Smooth muscle cell (in vitro differentiated cells): ENCODE results near the gene SOCS1. TPM values are rescaled to one million over a fixed set of nuclear protein-coding genes. Genes with fewer than 3 reads are reported as not detected.

Experiments used
- DNase-seq: peaks from one replicate; lab custom pipeline; 2025; ENCODE audit not compliant: unreplicated experiment; lab: John Stamatoyannopoulos, UW
- H2AFZ ChIP-seq: fragments of 200-600 bp; sonication (generic); 2 replicates; pipeline ENCODE4 v1.6.0; 2016; ENCODE audit warnings: antibody characterized with exemption, low read depth, mild to moderate bottlenecking
- H3F3A ChIP-seq: fragments of 200-600 bp; sonication (generic); 2 replicates; pipeline ENCODE4 v1.6.0; 2017; ENCODE audit warnings: antibody characterized with exemption, low read depth
- H3K27ac ChIP-seq: fragments of 200-600 bp; sonication (generic); 2 replicates; pipeline ENCODE4 v1.5.1; 2016; ENCODE audit warnings: low read depth, mild to moderate bottlenecking
- H3K27me3 ChIP-seq: fragments of 200-600 bp; sonication (generic); 2 replicates; pipeline ENCODE4 v1.6.1; 2016; ENCODE audit warnings: low read depth, mild to moderate bottlenecking
- H3K36me3 ChIP-seq: fragments of 200-600 bp; sonication (generic); 2 replicates; pipeline ENCODE4 v1.5.1; 2016; ENCODE audit warnings: low read depth
- H3K4me1 ChIP-seq: fragments of 200-600 bp; sonication (generic); 2 replicates; pipeline ENCODE4 v1.5.1; 2016; ENCODE audit warnings: low read depth
- H3K4me2 ChIP-seq: fragments of 200-600 bp; sonication (generic); 2 replicates; pipeline ENCODE4 v1.6.0; 2016; ENCODE audit warnings: mild to moderate bottlenecking
- H3K4me3 ChIP-seq: fragments of 200-600 bp; sonication (generic); 2 replicates; pipeline ENCODE4 v1.5.1; 2016; ENCODE audit warnings: mild to moderate bottlenecking
- H3K79me2 ChIP-seq: fragments of 200-600 bp; sonication (generic); 2 replicates; pipeline ENCODE4 v1.6.0; 2016; ENCODE audit warnings: low read depth, mild to moderate bottlenecking
- H3K9ac ChIP-seq: fragments of 200-600 bp; sonication (generic); 2 replicates; pipeline ENCODE4 v1.6.0; 2016; ENCODE audit warnings: low read depth
- H3K9me3 ChIP-seq: fragments of 200-600 bp; sonication (generic); replicated peaks from 2 replicates; pipeline ENCODE4 v1.5.1; 2016; ENCODE audit warnings: low read depth
- H4K20me1 ChIP-seq: fragments of 200-600 bp; sonication (generic); 2 replicates; pipeline ENCODE4 v1.6.0; 2016; ENCODE audit warnings: low read depth
- WGBS: methylation state at CpG from one replicate; pipeline ENCODE4 v1.1.7; 2016; ENCODE audit warnings: low lambda C conversion rate; 5-methylcytosine and 5-hydroxymethylcytosine counted together
- polyA plus RNA-seq: library from polyadenylated mRNA; unstranded; fragments of >200 nt; fragmentation: Nextera tagmentation; extraction: Ambion mirVana; gene quantifications from 2 replicates; pipeline ENCODE4 v1.2.1, GENCODE V29; 2016
- total RNA-seq: library from RNA; depleted of rRNA; stranded (reverse); fragments of >200 nt; gene quantifications from 2 replicates; pipeline ENCODE4 v1.2.3, GENCODE V29; 2014
- TF ChIP-seq, protein P1 (sequence below): fragments of 200-600 bp; sonication (generic); IDR thresholded peaks from 2 replicates; pipeline ENCODE4 v1.5.1; 2017; ENCODE audit warnings: borderline replicate concordance, mild to moderate bottlenecking, antibody characterized with exemption; ENCODE audit not compliant: insufficient read depth, poor library complexity, severe bottlenecking

Gene SOCS1
- total and polyA plus RNA-seq, 2 experiments from 2014 or later = 6.1 to 18.7 TPM

- DNase-seq = peak; percentile 28
- TF ChIP-seq, protein P1, sequence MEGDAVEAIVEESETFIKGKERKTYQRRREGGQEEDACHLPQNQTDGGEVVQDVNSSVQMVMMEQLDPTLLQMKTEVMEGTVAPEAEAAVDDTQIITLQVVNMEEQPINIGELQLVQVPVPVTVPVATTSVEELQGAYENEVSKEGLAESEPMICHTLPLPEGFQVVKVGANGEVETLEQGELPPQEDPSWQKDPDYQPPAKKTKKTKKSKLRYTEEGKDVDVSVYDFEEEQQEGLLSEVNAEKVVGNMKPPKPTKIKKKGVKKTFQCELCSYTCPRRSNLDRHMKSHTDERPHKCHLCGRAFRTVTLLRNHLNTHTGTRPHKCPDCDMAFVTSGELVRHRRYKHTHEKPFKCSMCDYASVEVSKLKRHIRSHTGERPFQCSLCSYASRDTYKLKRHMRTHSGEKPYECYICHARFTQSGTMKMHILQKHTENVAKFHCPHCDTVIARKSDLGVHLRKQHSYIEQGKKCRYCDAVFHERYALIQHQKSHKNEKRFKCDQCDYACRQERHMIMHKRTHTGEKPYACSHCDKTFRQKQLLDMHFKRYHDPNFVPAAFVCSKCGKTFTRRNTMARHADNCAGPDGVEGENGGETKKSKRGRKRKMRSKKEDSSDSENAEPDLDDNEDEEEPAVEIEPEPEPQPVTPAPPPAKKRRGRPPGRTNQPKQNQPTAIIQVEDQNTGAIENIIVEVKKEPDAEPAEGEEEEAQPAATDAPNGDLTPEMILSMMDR = peak; percentile 62
- Histone ChIP-seq H3K27ac (no peak overlapping the region), H3K4me3 (peak overlapping the region; percentile 95), H3K9ac (no peak overlapping the region), H4K20me1 (peaks cover 32% of the 10 kb centered on the region), H3K36me3 (no peaks in the 10 kb centered on the region), H3K9me3 (no peaks in the 10 kb centered on the region), H3K4me1 (peaks cover 10% of the 10 kb centered on the region), H3K79me2 (peaks cover 19% of the 10 kb centered on the region), H3K4me2 (peak overlapping the region; percentile 93), H3F3A (peaks cover 12% of the 10 kb centered on the region), H2AFZ (no peak overlapping the region), H3K27me3 (no peaks in the 10 kb centered on the region)
- 25% methylated on average over 21 of the region's 21 CpGs for WGBS
Measured at GRCh38 chr16:11257131-11257938, 1.3 kb upstream of the SOCS1 start.

GRCh38 chr16:11256661-11257130, 692 bp upstream of the SOCS1 start:
- Histone ChIP-seq H3F3A (peaks cover 14% of the 10 kb centered on the region), H3K4me2 (peak overlapping the region; percentile 93), H2AFZ (peak overlapping the region; percentile 74), H3K9me3 (no peaks in the 10 kb centered on the region), H3K79me2 (peaks cover 19% of the 10 kb centered on the region), H3K4me3 (peak overlapping the region; percentile 95), H3K9ac (peak overlapping the region; percentile 89), H3K4me1 (peaks cover 10% of the 10 kb centered on the region), H3K27ac (peak overlapping the region; percentile 81), H3K27me3 (no peaks in the 10 kb centered on the region), H3K36me3 (no peaks in the 10 kb centered on the region), H4K20me1 (peaks cover 35% of the 10 kb centered on the region)
- TF ChIP-seq, protein P1 = no peak
- WGBS = under 1% methylated on average over 32 of the region's 32 CpGs
- peak; percentile 72 for DNase-seq

GRCh38 chr16:11254913-11255736, 879 bp downstream of the SOCS1 start:
- peaks cover 19% of the 10 kb centered on the region for H3K79me2 ChIP-seq
- peak overlapping the region; percentile 95 for H3K4me3 ChIP-seq
- H3K27me3 ChIP-seq = no peaks in the 10 kb centered on the region
- WGBS = under 1% methylated on average over 82 of the region's 105 CpGs
- DNase-seq = no peak
- no peaks in the 10 kb centered on the region for H3K36me3 ChIP-seq
- TF ChIP-seq, protein P1 = no peak
- no peak overlapping the region for H2AFZ ChIP-seq
- H3K9ac ChIP-seq = peak overlapping the region; percentile 80
- H4K20me1 ChIP-seq = peaks cover 35% of the 10 kb centered on the region
- peak overlapping the region; percentile 95 for H3K4me2 ChIP-seq
- no peaks in the 10 kb centered on the region for H3K9me3 ChIP-seq
- peaks cover 10% of the 10 kb centered on the region for H3K4me1 ChIP-seq
- peak overlapping the region; percentile 30 for H3K27ac ChIP-seq
- peaks cover 18% of the 10 kb centered on the region for H3F3A ChIP-seq
